Measurements from ENCODE around the gene RNFT2.

RNFT2 gene

GRCh38 chr12:116821291-116821690 is 83.2 kb downstream of the RNFT2 start:
- no peak for DNase-seq (ENCODE audit: extremely low read depth in 1 of 2, low read depth in 1 of 2)

GRCh38 chr12:116827432-116827831 is 89.3 kb downstream of the RNFT2 start:
- no peak for DNase-seq (ENCODE audit: extremely low read depth in 1 of 2, low read depth in 1 of 2)

GRCh38 chr12:116832353-116832752 is 94.2 kb downstream of the RNFT2 start:
- DNase-seq (ENCODE audit: extremely low read depth in 1 of 2, low read depth in 1 of 2) = no peak

GRCh38 chr12:116833474-116833873 is 95.4 kb downstream of the RNFT2 start:
- no peak for DNase-seq (ENCODE audit: extremely low read depth in 1 of 2, low read depth in 1 of 2)

- DNase-seq (ENCODE audit: extremely low read depth in 1 of 2, low read depth in 1 of 2) = no peak
Observed at GRCh38 chr12:116835484-116835883, 97.4 kb downstream of the RNFT2 start.

GRCh38 chr12:116837097-116837496 is 99.0 kb downstream of the RNFT2 start:
- DNase-seq (ENCODE audit: extremely low read depth in 1 of 2, low read depth in 1 of 2) = no peak

- DNase-seq (ENCODE audit: extremely low read depth in 1 of 2, low read depth in 1 of 2) = no peak
Observed at GRCh38 chr12:116838365-116838764, 100.2 kb downstream of the RNFT2 start.

GRCh38 chr12:116839287-116839830 is 101.2 kb downstream of the RNFT2 start:
- DNase-seq (ENCODE audit: extremely low read depth in 1 of 2, low read depth in 1 of 2) = no peak

- DNase-seq (ENCODE audit: extremely low read depth in 1 of 2, low read depth in 1 of 2) = no peak
Observed at GRCh38 chr12:116843085-116843484, 105.0 kb downstream of the RNFT2 start.

GRCh38 chr12:116849216-116849615 is 111.1 kb downstream of the RNFT2 start:
- no peak for DNase-seq (ENCODE audit: extremely low read depth in 1 of 2, low read depth in 1 of 2)

GRCh38 chr12:116852303-116852702 is 114.2 kb downstream of the RNFT2 start:
- no peak for DNase-seq (ENCODE audit: extremely low read depth in 1 of 2, low read depth in 1 of 2)

GRCh38 chr12:116853507-116853906 is 115.4 kb downstream of the RNFT2 start:
- no peak for DNase-seq (ENCODE audit: extremely low read depth in 1 of 2, low read depth in 1 of 2)

GRCh38 chr12:116855744-116856470 is 117.8 kb downstream of the RNFT2 start:
- DNase-seq (ENCODE audit: extremely low read depth in 1 of 2, low read depth in 1 of 2) = no peak

- no peak for DNase-seq (ENCODE audit: extremely low read depth in 1 of 2, low read depth in 1 of 2)
Observed at GRCh38 chr12:116856729-116857128, 118.6 kb downstream of the RNFT2 start.

- no peak for DNase-seq (ENCODE audit: extremely low read depth in 1 of 2, low read depth in 1 of 2)
Observed at GRCh38 chr12:116859079-116859478, 121.0 kb downstream of the RNFT2 start.

- no peak for DNase-seq (ENCODE audit: extremely low read depth in 1 of 2, low read depth in 1 of 2)
Observed at GRCh38 chr12:116860263-116860662, 122.1 kb downstream of the RNFT2 start.

GRCh38 chr12:116861320-116861719 is 123.2 kb downstream of the RNFT2 start:
- DNase-seq (ENCODE audit: extremely low read depth in 1 of 2, low read depth in 1 of 2) = no peak

- no peak for DNase-seq (ENCODE audit: extremely low read depth in 1 of 2, low read depth in 1 of 2)
Observed at GRCh38 chr12:116862167-116862566, 124.1 kb downstream of the RNFT2 start.

GRCh38 chr12:116863275-116863767 is 125.2 kb downstream of the RNFT2 start:
- DNase-seq (ENCODE audit: extremely low read depth in 1 of 2, low read depth in 1 of 2) = no peak

GRCh38 chr12:116864371-116865160 is 126.5 kb downstream of the RNFT2 start:
- no peak for DNase-seq (ENCODE audit: extremely low read depth in 1 of 2, low read depth in 1 of 2)

- no peak for DNase-seq (ENCODE audit: extremely low read depth in 1 of 2, low read depth in 1 of 2)
Observed at GRCh38 chr12:116867523-116867922, 129.4 kb downstream of the RNFT2 start.

GRCh38 chr12:116870306-116870705 is 132.2 kb downstream of the RNFT2 start:
- no peak for DNase-seq (ENCODE audit: extremely low read depth in 1 of 2, low read depth in 1 of 2)

All from stimulated activated CD8-positive, alpha-beta memory T cell treated with anti-CD3 and anti-CD28 coated beads, Interleukin-7, amount 100 ng/mL, for 48 hours (primary cell).